Measurements from ENCODE around the gene TRIM65.

GRCh38 chr17:75877752-75878173 lies 19.0 kb downstream of the TRIM65 start:
- TF ChIP-seq CTCF (conservative IDR thresholded peaks at IDR 0.05; ENCODE audit: low read length) (no peak), EZH2phosphoT487 (IDR thresholded peaks at IDR 0.05; ENCODE audit: borderline replicate concordance) (no peak)

Data from Loucy (cell line).